ENCODE results near the gene ARID1B. TPM values are rescaled to one million over a fixed set of nuclear protein-coding genes. Genes with fewer than 3 reads are reported as not detected.

ARID1B gene
- total RNA-seq, 1 experiment from 2014 or later: 35.6 TPM

- Histone ChIP-seq H3K27ac (ENCODE audit: low read depth, low read length) (no peak overlapping the region), H3K4me1 (ENCODE audit: control insufficient read depth in 1 of 2, insufficient read depth in 2 of 2, low read length in 2 of 2) (peaks cover 9 to 17% of the 10 kb centered on the region in 2 experiments), H3K9me2 (ENCODE audit: insufficient read depth) (no peaks in the 10 kb centered on the region), H3K9ac (ENCODE audit: low read length) (no peak overlapping the region), H3K36me3 (ENCODE audit: control insufficient read depth in 1 of 2, insufficient read depth in 2 of 2, low read length in 2 of 2) (no peaks in the 10 kb centered on the region), H2AFZ (ENCODE audit: low read depth, low read length, poor library complexity, severe bottlenecking) (no peak overlapping the region), H3K4me3 (replicated peaks in 1 of 2; ENCODE audit: low read depth in 1 of 2, low read length in 2 of 2) (no peak overlapping the region), H3K4me2 (ENCODE audit: low read length) (no peak overlapping the region), H4K20me1 (ENCODE audit: insufficient read depth) (no peaks in the 10 kb centered on the region), H3K27me3 (ENCODE audit: insufficient read depth, low read length) (no peaks in the 10 kb centered on the region), H3K79me2 (ENCODE audit: insufficient read depth, low read length) (peaks cover 85% of the 10 kb centered on the region), H3K9me3 (ENCODE audit: control insufficient read depth in 1 of 2, insufficient read depth in 1 of 2, low read depth in 1 of 2, low read length in 2 of 2) (no peaks in the 10 kb centered on the region)
- intact Hi-C loops (cut with micrococcal nuclease): no loop called here
- RAD21 ChIA-PET (ENCODE audit: low non-redundant PET in 1 of 2, low total read pairs in 2 of 2, uncharacterized antibody in 2 of 2, unreplicated experiment in 2 of 2): no interaction called here
- TF ChIP-seq FOSL1 (IDR thresholded peaks at IDR 0.05; ENCODE audit: low read depth): no peak
- TF ChIP-seq EZH2 (IDR thresholded peaks at IDR 0.05): no peak
- TF ChIP-seq, protein P1, sequence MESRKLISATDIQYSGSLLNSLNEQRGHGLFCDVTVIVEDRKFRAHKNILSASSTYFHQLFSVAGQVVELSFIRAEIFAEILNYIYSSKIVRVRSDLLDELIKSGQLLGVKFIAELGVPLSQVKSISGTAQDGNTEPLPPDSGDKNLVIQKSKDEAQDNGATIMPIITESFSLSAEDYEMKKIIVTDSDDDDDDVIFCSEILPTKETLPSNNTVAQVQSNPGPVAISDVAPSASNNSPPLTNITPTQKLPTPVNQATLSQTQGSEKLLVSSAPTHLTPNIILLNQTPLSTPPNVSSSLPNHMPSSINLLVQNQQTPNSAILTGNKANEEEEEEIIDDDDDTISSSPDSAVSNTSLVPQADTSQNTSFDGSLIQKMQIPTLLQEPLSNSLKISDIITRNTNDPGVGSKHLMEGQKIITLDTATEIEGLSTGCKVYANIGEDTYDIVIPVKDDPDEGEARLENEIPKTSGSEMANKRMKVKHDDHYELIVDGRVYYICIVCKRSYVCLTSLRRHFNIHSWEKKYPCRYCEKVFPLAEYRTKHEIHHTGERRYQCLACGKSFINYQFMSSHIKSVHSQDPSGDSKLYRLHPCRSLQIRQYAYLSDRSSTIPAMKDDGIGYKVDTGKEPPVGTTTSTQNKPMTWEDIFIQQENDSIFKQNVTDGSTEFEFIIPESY (IDR thresholded peaks at IDR 0.05; ENCODE audit: extremely low read depth, insufficient replicate concordance, low read length): no peak
- no peak for TF ChIP-seq SIN3A (IDR thresholded peaks at IDR 0.05; ENCODE audit: low read depth)
- TF ChIP-seq TCF7L2 (IDR thresholded peaks at IDR 0.05; ENCODE audit: borderline replicate concordance, extremely low read depth, insufficient read depth, insufficient read length): no peak
- no peak for TF ChIP-seq ZNF274 (IDR thresholded peaks at IDR 0.05; ENCODE audit: low read depth, low read length)
- no peak for TF ChIP-seq CEBPB (IDR thresholded peaks at IDR 0.05; ENCODE audit: low read depth)
- no peak for TF ChIP-seq SRF (IDR thresholded peaks at IDR 0.05; ENCODE audit: low read depth)
- no peak for TF ChIP-seq EGR1 (IDR thresholded peaks at IDR 0.05; ENCODE audit: low read depth)
- no peak for TF ChIP-seq REST (IDR thresholded peaks at IDR 0.05; ENCODE audit: low read depth)
- TF ChIP-seq RAD21 (IDR thresholded peaks at IDR 0.05; ENCODE audit: low read depth): no peak
- no peak for TF ChIP-seq SP1 (IDR thresholded peaks at IDR 0.05; ENCODE audit: low read depth)
- no peak for TF ChIP-seq JUND (IDR thresholded peaks at IDR 0.05)
- no peak for TF ChIP-seq POLR2A (IDR thresholded peaks at IDR 0.05; ENCODE audit: borderline replicate concordance, extremely low read depth, insufficient read depth, insufficient read length)
- TF ChIP-seq MAX (IDR thresholded peaks at IDR 0.05): no peak
- TF ChIP-seq, protein P2, sequence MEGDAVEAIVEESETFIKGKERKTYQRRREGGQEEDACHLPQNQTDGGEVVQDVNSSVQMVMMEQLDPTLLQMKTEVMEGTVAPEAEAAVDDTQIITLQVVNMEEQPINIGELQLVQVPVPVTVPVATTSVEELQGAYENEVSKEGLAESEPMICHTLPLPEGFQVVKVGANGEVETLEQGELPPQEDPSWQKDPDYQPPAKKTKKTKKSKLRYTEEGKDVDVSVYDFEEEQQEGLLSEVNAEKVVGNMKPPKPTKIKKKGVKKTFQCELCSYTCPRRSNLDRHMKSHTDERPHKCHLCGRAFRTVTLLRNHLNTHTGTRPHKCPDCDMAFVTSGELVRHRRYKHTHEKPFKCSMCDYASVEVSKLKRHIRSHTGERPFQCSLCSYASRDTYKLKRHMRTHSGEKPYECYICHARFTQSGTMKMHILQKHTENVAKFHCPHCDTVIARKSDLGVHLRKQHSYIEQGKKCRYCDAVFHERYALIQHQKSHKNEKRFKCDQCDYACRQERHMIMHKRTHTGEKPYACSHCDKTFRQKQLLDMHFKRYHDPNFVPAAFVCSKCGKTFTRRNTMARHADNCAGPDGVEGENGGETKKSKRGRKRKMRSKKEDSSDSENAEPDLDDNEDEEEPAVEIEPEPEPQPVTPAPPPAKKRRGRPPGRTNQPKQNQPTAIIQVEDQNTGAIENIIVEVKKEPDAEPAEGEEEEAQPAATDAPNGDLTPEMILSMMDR (IDR thresholded peaks at IDR 0.05 in 2 of 3, conservative IDR thresholded peaks at IDR 0.05 in 1 of 3; ENCODE audit: borderline replicate concordance in 1 of 3, insufficient read depth in 1 of 3, low read depth in 2 of 3, low read length in 2 of 3): no peak
- no peak for TF ChIP-seq CBX3 (IDR thresholded peaks at IDR 0.05; ENCODE audit: low read depth)
- POLR2A ChIA-PET: no interaction called here
- no peak for ATAC-seq
- CTCF ChIA-PET: no interaction called here
- no peak for DNase-seq (ENCODE audit: low read depth, low spot score)
- BruUV-seq (replicated peaks): no TSS peak
These were observed 45.6 kb downstream of the ARID1B start for GRCh38 chr6:156822747-156823206.
